ENCODE measurements around the gene MAP4K2.

DNA sequence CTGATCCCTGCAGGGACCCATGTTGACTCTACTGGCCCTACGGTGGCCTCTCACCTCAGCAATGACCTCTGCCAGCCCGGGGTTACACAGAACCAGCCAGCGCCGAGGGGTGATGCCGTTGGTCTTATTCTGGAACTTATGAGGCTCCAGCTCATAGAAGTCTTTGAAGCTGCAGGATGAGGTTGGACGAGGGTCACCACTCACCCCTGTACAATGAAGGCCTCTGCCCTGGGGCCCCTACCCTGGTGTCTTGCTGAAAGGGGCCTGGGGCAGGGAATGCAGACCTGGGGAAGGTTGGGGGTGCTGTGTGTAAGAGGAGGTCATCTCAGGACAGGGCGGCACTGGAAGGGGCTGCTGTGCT lies 50.0 kb downstream of the MAP4K2 start:
- TF ChIP-seq, protein P1, sequence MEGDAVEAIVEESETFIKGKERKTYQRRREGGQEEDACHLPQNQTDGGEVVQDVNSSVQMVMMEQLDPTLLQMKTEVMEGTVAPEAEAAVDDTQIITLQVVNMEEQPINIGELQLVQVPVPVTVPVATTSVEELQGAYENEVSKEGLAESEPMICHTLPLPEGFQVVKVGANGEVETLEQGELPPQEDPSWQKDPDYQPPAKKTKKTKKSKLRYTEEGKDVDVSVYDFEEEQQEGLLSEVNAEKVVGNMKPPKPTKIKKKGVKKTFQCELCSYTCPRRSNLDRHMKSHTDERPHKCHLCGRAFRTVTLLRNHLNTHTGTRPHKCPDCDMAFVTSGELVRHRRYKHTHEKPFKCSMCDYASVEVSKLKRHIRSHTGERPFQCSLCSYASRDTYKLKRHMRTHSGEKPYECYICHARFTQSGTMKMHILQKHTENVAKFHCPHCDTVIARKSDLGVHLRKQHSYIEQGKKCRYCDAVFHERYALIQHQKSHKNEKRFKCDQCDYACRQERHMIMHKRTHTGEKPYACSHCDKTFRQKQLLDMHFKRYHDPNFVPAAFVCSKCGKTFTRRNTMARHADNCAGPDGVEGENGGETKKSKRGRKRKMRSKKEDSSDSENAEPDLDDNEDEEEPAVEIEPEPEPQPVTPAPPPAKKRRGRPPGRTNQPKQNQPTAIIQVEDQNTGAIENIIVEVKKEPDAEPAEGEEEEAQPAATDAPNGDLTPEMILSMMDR (IDR thresholded peaks at IDR 0.05) = no peak
- TF ChIP-seq POLR2A (IDR thresholded peaks at IDR 0.05) = no peak
